ENCODE data around the gene SARS1. TPM values are rescaled to one million over a fixed set of nuclear protein-coding genes. Genes with fewer than 3 reads are reported as not detected.

SARS1 gene
- polyA plus RNA-seq, 1 of the 3 experiments (the other 2 are of a cell fraction), result 98.3 TPM

- TF ChIP-seq REST (IDR thresholded peaks at IDR 0.05; ENCODE audit: low read depth, low read length), result no peak
- TF ChIP-seq MEF2A (IDR thresholded peaks at IDR 0.05; ENCODE audit: borderline replicate concordance, low read depth), result no peak
- TF ChIP-seq RAD21 (IDR thresholded peaks at IDR 0.05; ENCODE audit: low read length), result no peak
- no peak for TF ChIP-seq TCF12 (IDR thresholded peaks at IDR 0.05)
- TF ChIP-seq IRF3 (IDR thresholded peaks at IDR 0.05; ENCODE audit: low read depth, low read length), result no peak
- no peak for TF ChIP-seq NFIC (IDR thresholded peaks at IDR 0.05; ENCODE audit: borderline replicate concordance)
- TF ChIP-seq EZH2phosphoT487 (IDR thresholded peaks at IDR 0.05; ENCODE audit: borderline replicate concordance, low read depth), result no peak
- no peak for TF ChIP-seq RFX5 (IDR thresholded peaks at IDR 0.05; ENCODE audit: low read length)
- no peak for TF ChIP-seq JUND (IDR thresholded peaks at IDR 0.05)
- no peak for TF ChIP-seq GATA2 (CRISPR knock-in tag; IDR thresholded peaks at IDR 0.05)
- no peak for TF ChIP-seq FOXM1 (IDR thresholded peaks at IDR 0.05; ENCODE audit: low read depth)
- no peak for TF ChIP-seq TEAD4 (IDR thresholded peaks at IDR 0.05; ENCODE audit: borderline replicate concordance, insufficient read depth)
These were observed 57.1 kb downstream of the SARS1 start (continued) for GRCh38 chr1:109270623-109271317.

- POLR2A ChIA-PET, result no interaction called here
- 81% methylated on average over 5 of the region's 6 CpGs for WGBS (ENCODE audit: low lambda C conversion rate)
These were observed 57.7 kb downstream of the SARS1 start for GRCh38 chr1:109271458-109271857.

More at GRCh38 chr1:109271458-109271857, 57.7 kb downstream of the SARS1 start:
- CTCF ChIA-PET, result interaction anchor here (1.2 to 1.9 kb wide), 2 partner anchors 128 to 159 kb away, joined by 3 to 6 read pairs; a partner anchor contains a TSS
- H4K20me1 ChIP-seq (ENCODE audit: insufficient read depth), result no peaks in the 10 kb centered on the region
- no peaks in the 10 kb centered on the region for H3K27me3 ChIP-seq (ENCODE audit: insufficient read depth)
- H3K27ac ChIP-seq (ENCODE audit: low read depth in 2 of 2, low read length in 1 of 2), result no peak overlapping the region
- no peaks in the 10 kb centered on the region for H3K9me3 ChIP-seq
- TF ChIP-seq RFX5 (IDR thresholded peaks at IDR 0.05; ENCODE audit: low read length) (no peak), TAF1 (IDR thresholded peaks at IDR 0.05; ENCODE audit: borderline replicate concordance, low read depth, low read length) (no peak), CHD2 (IDR thresholded peaks at IDR 0.05; ENCODE audit: low read length, partially characterized antibody) (no peak), USF2 (IDR thresholded peaks at IDR 0.05; ENCODE audit: borderline replicate concordance, low read depth, low read length) (no peak), ZBTB33 (IDR thresholded peaks at IDR 0.05; ENCODE audit: borderline replicate concordance, low read depth) (no peak), EP300 (IDR thresholded peaks at IDR 0.05; ENCODE audit: borderline replicate concordance in 1 of 2, low read depth in 1 of 2, low read length in 1 of 2) (no peak)
- H3K4me1 ChIP-seq (ENCODE audit: control insufficient read depth in 1 of 2, insufficient read depth in 2 of 2, low read depth in 1 of 2, low read length in 1 of 2), result peaks cover 15 to 19% of the 10 kb centered on the region in 2 experiments
- no peaks in the 10 kb centered on the region for H3K9me2 ChIP-seq
- no peak for DNase-seq
- H3F3A ChIP-seq (replicated peaks; ENCODE audit: insufficient read depth), result peaks cover 6% of the 10 kb centered on the region
- no peak overlapping the region for H2AFZ ChIP-seq (ENCODE audit: low read depth)
- H3K79me2 ChIP-seq (ENCODE audit: insufficient read depth), result no peaks in the 10 kb centered on the region
- no peak overlapping the region for H3K4me3 ChIP-seq (ENCODE audit: low read depth in 2 of 2, low read length in 1 of 2)
- no peak overlapping the region for H3K9ac ChIP-seq
- H3K4me2 ChIP-seq, result no peak overlapping the region
- no peaks in the 10 kb centered on the region for H3K36me3 ChIP-seq (replicated peaks in 1 of 2; ENCODE audit: control insufficient read depth in 1 of 2, insufficient read depth in 2 of 2, low read length in 1 of 2)
